K562 (cell line): Measurements from ENCODE around the gene USP28. TPM values are rescaled to one million over a fixed set of nuclear protein-coding genes. Genes with fewer than 3 reads are reported as not detected.

Experiments
- ATAC-seq: fragments of 200-7000 bp; cut with Tn5 transposase; 3 replicates; pipeline ENCODE4 v1.9.1; 2020; ENCODE audit warnings: moderate library complexity
- BruUV-seq: library from RNA; stranded (reverse); fragments of 400-500 nt; replicated peaks from 2 replicates; lab custom pipeline; 2021; lab: Mats Ljungman, UMichigan
- CTCF ChIA-PET: fragments of 300-600 bp; formaldehyde crosslinking; extraction: SDS; loops from one replicate; lab custom pipeline; 2021; ENCODE audit warnings: low intra/inter-chr PET ratio; lab: Yijun Ruan, JAX
- POLR2A ChIA-PET: fragments of 300-600, 350-650 bp; sonication (Branson Sonifier 250); formaldehyde crosslinking; extraction: SDS; loops from one replicate; lab custom pipeline; 2021; ENCODE audit warnings: antibody characterized with exemption, inconsistent platforms; lab: Yijun Ruan, JAX
- DNase-seq, 4 experiments: peaks; one replicate each; pipeline versions ENCODE4 v3.0.0 to v3.0.0-alpha.2; 2011 to 2018; ENCODE audit warnings: low spot score in 3 of 4, mixed read lengths in 3 of 4; ENCODE audit errors: extremely low read depth in 1 of 4
- FAIRE-seq: peaks from 2 replicates; lab custom pipeline; 2011; peaks lifted over from hg19 to GRCh38; lab: Jason Lieb, UNC
- H2AFZ ChIP-seq: 2 replicates; pipeline ENCODE4 v1.6.0; 2011; ENCODE audit warnings: low read depth, low read length, control low read depth, inconsistent platforms
- H3K27ac ChIP-seq: fragments of 200-600 bp; 3 replicates; pipeline ENCODE4 v1.8.0; 2011; ENCODE audit warnings: low read depth, mild to moderate bottlenecking, control low read depth, inconsistent platforms, low read length, moderate library complexity, mixed read lengths; ENCODE audit errors: extremely low read depth
- H3K27me3 ChIP-seq, 2 experiments: fragments of 300-600 bp in 1 of 2; 2 replicates in 1 of 2; 3 replicates in 1 of 2; pipeline versions ENCODE4 v1.6.0 to v1.8.0; 2011; ENCODE audit warnings: inconsistent platforms in 2 of 2, low read length in 2 of 2, mild to moderate bottlenecking in 1 of 2, mixed read lengths in 1 of 2, moderate library complexity in 1 of 2; ENCODE audit not compliant: control insufficient read depth in 2 of 2, insufficient read depth in 2 of 2
- H3K36me3 ChIP-seq: fragments of 300-600 bp; 3 replicates; pipeline ENCODE4 v1.8.0; 2011; ENCODE audit warnings: mild to moderate bottlenecking, low read length, inconsistent platforms; ENCODE audit not compliant: control insufficient read depth, insufficient read depth
- H3K4me1 ChIP-seq, 2 experiments: fragments of 200-600 bp in 1 of 2; replicated peaks in 1 of 2; 2 replicates in 1 of 2; 3 replicates in 1 of 2; pipeline versions ENCODE4 v1.5.1 to v1.8.0; 2011; ENCODE audit warnings: inconsistent platforms in 2 of 2, low read length in 2 of 2, mild to moderate bottlenecking in 1 of 2, mixed read lengths in 1 of 2, moderate library complexity in 1 of 2; ENCODE audit not compliant: control insufficient read depth in 2 of 2, insufficient read depth in 2 of 2
- H3K4me2 ChIP-seq: 2 replicates; pipeline ENCODE4 v1.6.1; 2011; ENCODE audit warnings: low read length, control low read depth, inconsistent platforms, mixed read lengths; ENCODE audit not compliant: insufficient read depth
- H3K4me3 ChIP-seq: fragments of 200-600 bp; sonication (generic), shearing (Covaris generic); 2 replicates; pipeline ENCODE4 v1.5.1; 2016; ENCODE audit warnings: control low read depth, inconsistent platforms
- H3K79me2 ChIP-seq: fragments of 200-600 bp; 3 replicates; pipeline ENCODE4 v1.8.0; 2011; ENCODE audit warnings: low read length, inconsistent platforms; ENCODE audit not compliant: control insufficient read depth, insufficient read depth
- H3K9ac ChIP-seq, 2 experiments: 2 replicates each; pipeline versions ENCODE4 v1.6.0 to v1.6.1; 2011; ENCODE audit warnings: low read depth in 2 of 2, low read length in 2 of 2, control low read depth in 1 of 2, inconsistent platforms in 1 of 2, mild to moderate bottlenecking in 1 of 2, mixed read lengths in 1 of 2; ENCODE audit not compliant: insufficient read depth in 1 of 2
- H3K9me1 ChIP-seq: one replicate; pipeline ENCODE4 v1.6.0; 2011; ENCODE audit warnings: inconsistent platforms, mild to moderate bottlenecking, low read length, moderate library complexity; ENCODE audit not compliant: control insufficient read depth, insufficient read depth
- H3K9me3 ChIP-seq: replicated peaks from 2 replicates; pipeline ENCODE4 v1.5.1; 2011; ENCODE audit warnings: low read depth, low read length, inconsistent platforms; ENCODE audit not compliant: control insufficient read depth, insufficient read depth
- H4K20me1 ChIP-seq: replicated peaks from 2 replicates; pipeline ENCODE4 v1.6.1; 2011; ENCODE audit warnings: low read length, inconsistent platforms, mixed read lengths; ENCODE audit not compliant: control insufficient read depth, insufficient read depth
- HNRNPK ChIP-seq: fragments of 200-400 bp; formaldehyde crosslinking; IDR thresholded peaks from one replicate; pipeline ENCODE4 v1.6.1; 2018; ENCODE audit warnings: mild to moderate bottlenecking, low read depth, low read length; ENCODE audit not compliant: poor library complexity, severe bottlenecking
- ILF3 ChIP-seq: fragments of 450-650 bp; IDR thresholded peaks from 2 replicates; pipeline ENCODE4 v1.6.1; 2018; ENCODE audit warnings: antibody characterized with exemption, mild to moderate bottlenecking, moderate library complexity, borderline replicate concordance
- SMAD4 ChIP-seq: fragments of 250-450 bp; sonication (Bioruptor Pico); conservative IDR thresholded peaks from 2 replicates; pipeline ENCODE4 v1.8.0; 2021; ENCODE audit warnings: inconsistent platforms, mild to moderate bottlenecking, moderate library complexity
- TRIM25 ChIP-seq: fragments of 450-650 bp; IDR thresholded peaks from 2 replicates; pipeline ENCODE4 v1.7.0; 2016; ENCODE audit warnings: borderline replicate concordance
- ZNF707 ChIP-seq: fragments of 250-450 bp; sonication (Bioruptor Pico); conservative IDR thresholded peaks from 2 replicates; pipeline ENCODE4 v1.8.0; 2022; ENCODE audit warnings: inconsistent platforms, mild to moderate bottlenecking, moderate library complexity
- whole genome bisulfite sequencing: fragments of 100-300 bp; shearing (Covaris generic); methylation state at CpG from one replicate; pipeline ENCODE4 v1.1.6; 2016; ENCODE audit warnings: low coverage, mixed read lengths; ENCODE audit not compliant: insufficient coverage; ENCODE audit errors: missing lambda C conversion rate; 5-methylcytosine and 5-hydroxymethylcytosine counted together
- in situ Hi-C: fragments of 300-500 bp; cut with MboI; formaldehyde crosslinking; loops from 4 replicates; pipeline ENCODE4 v1.15.0; 2018; ENCODE audit warnings: inconsistent platforms, mixed read lengths
- intact Hi-C: fragments of 100-400 bp; cut with micrococcal nuclease; formaldehyde crosslinking; loops from 2 replicates; pipeline ENCODE4 v1.14.2; 2022
- polyA plus RNA-seq, 8 experiments: library from polyadenylated mRNA; depleted of rRNA in 4 of 8; stranded (reverse) in 5 of 8; unstranded in 3 of 8; fragments of >200 nt; fragmentation: Nextera tagmentation in 2 of 8; fragmentation: Illumina TruSeq in 1 of 8; extraction: Ambion mirVana in 2 of 8; extraction: Trizol in 1 of 8; gene quantifications; 2 replicates each; pipeline versions ENCODE4 v1.2.1 to v1.2.3, GENCODE V29; 2011 to 2014; ENCODE audit warnings: inconsistent platforms in 1 of 8, missing spikeins in 1 of 8
- total RNA-seq, 7 experiments: library from RNA; depleted of rRNA in 6 of 7; stranded (reverse); fragments of >200 nt in 6 of 7; fragmentation: Illumina TruSeq in 2 of 7; extraction: Trizol in 2 of 7; gene quantifications; 2 replicates each; pipeline versions ENCODE4 v1.2.1 to v1.2.3, GENCODE V29; 2011 to 2021; ENCODE audit warnings: low replicate concordance in 1 of 7

USP28 gene
- total and polyA plus RNA-seq, 9 of the 15 experiments (the other 6 are each of a cell fraction or from before 2014, with no cell fraction given): 3.7 to 42.7 (median 20.3) TPM

- ChIA-PET POLR2A (interaction anchor here (1.1 kb wide), 1 partner anchor 48 kb away, joined by 3 read pairs; no protein-coding TSS in a partner anchor), CTCF (no interaction called here)
- no peak overlapping the region for H2AFZ ChIP-seq
- no peak overlapping the region for H3K4me2 ChIP-seq
- H3K79me2 ChIP-seq: 0 out of 3 replicates have a peak, but pooled peaks cover 2% of the 10 kb centered on the region
- H3K4me3 ChIP-seq: no peak overlapping the region
- H3K27me3 ChIP-seq: no peaks in the 10 kb centered on the region
- no peaks in the 10 kb centered on the region for H3K9me1 ChIP-seq
- ATAC-seq: no peak
- no peak for FAIRE-seq
- no peak for DNase-seq
- H3K36me3 ChIP-seq: peaks cover 72% of the 10 kb centered on the region
- H3K9ac ChIP-seq: no peak overlapping the region
- no peaks in the 10 kb centered on the region for H3K4me1 ChIP-seq
- in situ Hi-C loops: no loop called here
- intact Hi-C loops: no loop called here
- TF ChIP-seq SMAD4 (CRISPR knock-in tag) (no peak), ILF3 (no peak), HNRNPK (no peak), TRIM25 (no peak), ZNF707 (no peak)
- no peak overlapping the region for H3K27ac ChIP-seq
- 90% methylated on average over 3 of the region's 3 CpGs for WGBS
- no peaks in the 10 kb centered on the region for H4K20me1 ChIP-seq
- no TSS peak for BruUV-seq
- H3K9me3 ChIP-seq: no peaks in the 10 kb centered on the region
These were observed 115.1 kb downstream of the USP28 start for GRCh38 chr11:113760241-113760640.
